Stimulated activated naive CD8-positive, alpha-beta T cell treated with anti-CD3 and anti-CD28 coated beads, Interleukin-15, Interleukin-2, amounts not matched to agents 100 U/mL and 50 U/mL, for 24 hours (primary cell): Measurements from ENCODE around the gene ELF4.

Experiments used
- ATAC-seq: fragments of 150-1000 bp; cut with Tn5 transposase; one replicate; pipeline ENCODE4 v1.10.0; 2021
- DNase-seq: peaks from one replicate; pipeline ENCODE4 v3.0.0; 2021

Gene ELF4

GRCh38 chrX:130114141-130114588 lies 3.9 kb upstream of the ELF4 start:
- DNase-seq (no peak), ATAC-seq (no peak)

- DNase-seq, result no peak
- no peak for ATAC-seq
Observed at GRCh38 chrX:130111220-130112154, 1.2 kb upstream of the ELF4 start.

GRCh38 chrX:130109429-130110378 lies 593 bp downstream of the ELF4 start:
- peak; percentile 20 for DNase-seq
- peak; percentile 3 for ATAC-seq

GRCh38 chrX:130108647-130109428 lies 1.5 kb downstream of the ELF4 start:
- peak; percentile 69 for ATAC-seq
- DNase-seq, result peak; percentile 61

GRCh38 chrX:130106071-130106470 lies 4.2 kb downstream of the ELF4 start:
- ATAC-seq, result no peak
- no peak for DNase-seq

- DNase-seq (no peak), ATAC-seq (no peak)
Observed at GRCh38 chrX:130105244-130105643, 5.1 kb downstream of the ELF4 start.

GRCh38 chrX:130103605-130104004 lies 6.7 kb downstream of the ELF4 start:
- ATAC-seq (no peak), DNase-seq (no peak)

GRCh38 chrX:130100180-130100579 lies 10.1 kb downstream of the ELF4 start:
- ATAC-seq, result no peak
- no peak for DNase-seq

GRCh38 chrX:130098210-130098552 lies 12.1 kb downstream of the ELF4 start:
- no peak for ATAC-seq
- no peak for DNase-seq

GRCh38 chrX:130097507-130098209 lies 12.6 kb downstream of the ELF4 start:
- no peak for DNase-seq
- peak; percentile 79 for ATAC-seq

GRCh38 chrX:130095249-130096030 lies 14.9 kb downstream of the ELF4 start:
- no peak for ATAC-seq
- DNase-seq, result no peak

GRCh38 chrX:130094696-130095095 lies 15.6 kb downstream of the ELF4 start:
- DNase-seq (peak; percentile 19), ATAC-seq (no peak)

- no peak for DNase-seq
- ATAC-seq, result no peak
Observed at GRCh38 chrX:130093271-130093670, 17.0 kb downstream of the ELF4 start.

GRCh38 chrX:130091980-130092522 lies 18.2 kb downstream of the ELF4 start:
- peak; percentile 82 for DNase-seq

GRCh38 chrX:130090364-130090763 lies 19.9 kb downstream of the ELF4 start:
- no peak for ATAC-seq
- no peak for DNase-seq

More at GRCh38 chrX:130091980-130092522, 18.2 kb downstream of the ELF4 start:
- peak; percentile 99 for ATAC-seq

- peak; percentile 70 for ATAC-seq
- DNase-seq, result peak; percentile 72
Observed at GRCh38 chrX:130086447-130087206, 23.7 kb downstream of the ELF4 start.

GRCh38 chrX:130085551-130086446 lies 24.5 kb downstream of the ELF4 start:
- ATAC-seq, result no peak
- peak; percentile 21 for DNase-seq

- DNase-seq (peak; percentile 14), ATAC-seq (peak; percentile 24)
Observed at GRCh38 chrX:130084631-130085237, 25.6 kb downstream of the ELF4 start.
